HuH-7.5 (cell line): ENCODE data around the gene C9orf152.
"Not testable (repeated sequence)": the region's sequence is repeated elsewhere in the genome, so short reads cannot be mapped to it uniquely, and the experiment has no call there.

Experiments used
- DNase-seq: peaks from one replicate; pipeline ENCODE4 v3.0.0; 2011; ENCODE audit warnings: low spot score

Gene C9orf152, protein sequence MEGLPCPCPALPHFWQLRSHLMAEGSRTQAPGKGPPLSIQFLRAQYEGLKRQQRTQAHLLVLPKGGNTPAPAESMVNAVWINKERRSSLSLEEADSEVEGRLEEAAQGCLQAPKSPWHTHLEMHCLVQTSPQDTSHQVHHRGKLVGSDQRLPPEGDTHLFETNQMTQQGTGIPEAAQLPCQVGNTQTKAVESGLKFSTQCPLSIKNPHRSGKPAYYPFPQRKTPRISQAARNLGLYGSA

DNA sequence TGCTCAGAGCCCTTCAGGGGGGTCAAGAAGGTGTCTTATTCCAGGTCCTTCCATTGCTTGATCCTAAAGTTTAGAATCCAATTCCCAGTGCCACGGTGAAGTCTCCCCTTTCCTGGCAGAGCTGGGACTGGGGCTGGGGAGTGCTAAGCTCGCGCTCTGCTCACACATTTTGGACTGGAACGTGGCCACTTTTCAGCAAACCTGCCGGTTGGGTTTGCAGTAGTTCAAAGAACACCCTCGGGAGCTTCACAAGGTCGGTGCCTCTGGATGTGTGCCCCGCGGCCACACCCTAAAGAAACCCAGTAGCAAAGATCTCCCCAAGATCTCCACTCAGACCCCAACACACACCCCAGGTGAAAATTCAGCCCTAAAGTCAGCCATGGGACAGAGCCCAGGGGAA, at the start of gene C9orf152:
Gene C9orf152, minus strand, starts transcription at position 129 of the 400 bp plus-strand sequence. CDS start 580 bp downstream, outside the sequence.
- DNase-seq, result no peak

DNA sequence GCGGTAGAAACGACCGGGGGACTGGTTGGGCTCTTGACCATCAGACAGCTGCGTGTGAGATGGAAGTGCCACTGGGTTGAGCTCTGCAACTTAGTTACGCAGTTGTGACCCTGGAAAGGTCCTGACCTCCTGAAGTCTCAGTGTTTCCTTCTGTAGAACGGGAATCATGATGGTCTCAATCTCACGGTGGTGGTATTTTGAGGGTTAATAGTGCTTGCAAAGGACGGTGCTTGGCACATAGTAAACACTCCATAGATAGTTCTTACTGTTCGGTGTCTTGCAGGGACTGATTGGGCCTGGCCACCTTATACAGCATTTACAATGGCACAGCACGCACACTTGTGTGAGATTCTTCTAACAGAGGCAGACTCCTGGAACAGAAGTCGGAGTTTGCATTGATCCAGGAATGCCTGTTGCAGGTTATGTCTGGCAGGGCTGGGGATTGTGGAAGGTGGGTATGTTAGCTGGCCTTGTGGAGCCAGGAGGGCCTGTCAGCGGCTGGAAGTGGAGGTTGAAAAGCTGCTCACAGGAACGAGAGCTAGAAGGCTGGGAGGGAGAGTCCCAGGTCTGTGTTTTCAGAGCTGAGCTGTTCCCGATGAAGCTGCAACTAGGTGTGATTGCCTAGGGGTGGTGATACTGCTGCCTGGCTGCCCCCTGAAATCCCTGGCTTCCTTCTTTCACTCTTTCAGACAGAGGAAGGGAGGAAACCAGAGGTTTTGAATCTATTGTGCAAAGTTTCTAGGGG, 49.3 kb upstream of the C9orf152 start:
- DNase-seq, result no peak

DNA sequence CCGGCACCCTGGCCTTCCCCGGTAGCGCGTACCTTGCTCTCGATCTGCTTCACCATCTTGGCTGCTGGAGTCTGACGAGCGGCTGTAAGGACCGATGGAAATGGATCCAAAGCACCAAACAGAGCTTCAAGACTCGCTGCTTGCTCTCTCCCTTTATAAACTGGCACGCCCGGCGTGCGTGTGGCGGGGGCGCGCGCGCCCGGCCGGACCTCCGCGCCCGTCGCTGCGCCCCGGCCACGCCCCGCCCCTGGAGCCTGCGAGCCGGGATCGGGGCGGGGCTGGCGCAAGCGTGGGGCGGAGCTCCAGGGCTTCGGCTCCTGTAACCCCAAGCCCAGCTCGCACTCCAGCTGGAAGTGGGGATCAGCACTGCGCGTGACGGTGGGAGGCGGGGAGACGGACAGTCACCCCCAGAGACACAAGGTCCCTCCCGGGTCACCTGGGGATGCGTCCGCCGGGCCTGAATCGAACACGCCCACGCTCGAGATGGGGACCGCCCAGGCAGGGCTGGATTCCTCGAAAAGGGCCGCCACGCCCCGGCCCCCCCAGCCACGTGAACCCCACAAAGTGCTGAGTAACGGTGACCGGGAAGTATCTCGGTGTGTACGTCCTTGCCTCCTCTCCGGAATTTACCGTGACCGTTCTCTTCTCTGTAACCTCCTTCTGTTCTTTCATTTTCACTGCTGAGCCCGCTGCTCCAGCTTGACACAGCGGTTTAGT, 48.6 kb upstream of the C9orf152 start, which contains the start of gene TXN:
Gene TXN, minus strand, starts transcription at position 128 of the 717 bp plus-strand sequence. Its CDS starts 72 bp downstream, at position 56.
- DNase-seq, result peak; percentile 60

DNA sequence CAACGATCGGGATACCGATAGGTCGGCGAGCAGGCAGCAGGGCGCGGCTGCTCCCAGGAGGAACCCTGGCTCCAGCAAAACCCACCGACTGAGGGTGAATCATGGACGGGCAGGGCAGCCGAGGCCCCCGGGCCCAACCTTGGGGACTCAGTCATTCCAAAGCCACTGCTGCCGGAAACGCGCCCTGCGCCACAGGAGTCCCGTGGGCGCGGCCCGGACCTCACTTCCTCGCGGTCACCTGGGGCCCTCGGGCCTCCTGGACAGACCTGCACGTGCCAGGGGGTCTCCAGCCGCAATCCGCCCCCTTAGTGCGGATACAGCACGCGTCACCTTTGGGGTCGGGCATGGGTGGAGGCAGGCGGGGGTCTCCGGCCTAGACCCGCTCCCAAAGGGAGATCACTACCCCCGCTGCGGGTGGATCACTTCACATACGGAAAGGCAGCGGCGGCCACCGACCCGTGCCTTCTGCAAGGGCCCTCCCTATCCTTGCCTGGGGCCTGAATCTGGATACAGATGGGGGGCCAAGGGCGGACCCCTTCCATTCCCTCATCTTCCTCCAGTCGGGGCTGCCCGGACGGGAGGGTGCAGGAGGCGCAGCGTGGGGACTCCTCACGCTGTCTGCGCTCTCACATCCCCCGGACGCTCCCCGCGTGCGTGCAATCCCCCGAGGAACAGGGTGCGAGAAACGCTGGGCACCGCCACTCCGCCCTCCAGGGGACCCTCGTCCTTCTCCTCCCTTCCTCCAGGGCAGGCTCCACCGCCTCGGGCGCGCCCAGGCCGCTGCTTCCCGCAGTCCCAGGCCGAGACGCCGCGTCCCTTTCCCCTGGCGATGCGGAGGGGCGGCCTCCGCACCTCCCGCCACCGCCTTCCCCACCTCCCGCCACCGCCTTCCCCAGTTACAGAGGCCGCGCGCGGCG, 47.8 kb upstream of the C9orf152 start:
- peak; percentile 24 for DNase-seq

DNA sequence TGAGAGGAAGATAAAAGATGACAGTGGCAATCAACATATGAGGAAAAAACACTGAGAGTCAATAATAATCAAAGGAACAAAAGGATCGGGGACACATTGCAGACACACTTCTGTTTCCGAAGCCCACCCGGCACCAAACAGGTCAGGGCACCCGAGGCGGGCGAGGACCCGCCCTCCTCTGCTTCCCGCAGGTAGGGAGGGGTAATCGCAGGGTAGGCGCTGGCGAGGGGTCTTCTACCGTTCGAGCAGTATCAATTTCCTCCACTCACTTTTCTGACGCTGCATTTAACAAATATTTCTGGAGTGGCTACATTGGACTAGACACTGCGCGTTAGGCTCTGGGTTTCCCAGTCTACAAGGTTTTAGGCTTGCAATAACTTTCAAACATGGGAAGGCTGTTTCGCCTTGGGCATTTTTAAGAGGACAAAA, 47.1 kb upstream of the C9orf152 start:
- DNase-seq, result no peak

DNA sequence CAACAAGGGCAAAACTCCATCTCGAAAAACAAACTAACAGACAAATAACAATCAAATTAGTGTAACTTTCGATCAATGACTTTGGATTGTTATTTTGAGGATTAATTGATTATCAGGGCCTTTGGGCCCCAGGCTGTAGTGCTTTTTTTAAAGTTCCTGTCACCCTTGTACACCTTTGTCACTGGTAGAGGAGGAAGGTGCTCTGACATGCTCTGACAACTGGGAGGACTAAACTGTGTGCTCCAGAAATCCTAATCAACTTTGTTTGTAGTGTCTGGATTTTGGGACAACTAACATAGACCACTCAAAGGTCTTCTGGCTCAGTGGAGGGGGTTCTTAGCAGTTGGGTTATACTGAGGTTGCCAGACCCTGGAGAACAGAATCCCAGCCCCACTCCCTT, 46.5 kb upstream of the C9orf152 start:
- no peak for DNase-seq

DNA sequence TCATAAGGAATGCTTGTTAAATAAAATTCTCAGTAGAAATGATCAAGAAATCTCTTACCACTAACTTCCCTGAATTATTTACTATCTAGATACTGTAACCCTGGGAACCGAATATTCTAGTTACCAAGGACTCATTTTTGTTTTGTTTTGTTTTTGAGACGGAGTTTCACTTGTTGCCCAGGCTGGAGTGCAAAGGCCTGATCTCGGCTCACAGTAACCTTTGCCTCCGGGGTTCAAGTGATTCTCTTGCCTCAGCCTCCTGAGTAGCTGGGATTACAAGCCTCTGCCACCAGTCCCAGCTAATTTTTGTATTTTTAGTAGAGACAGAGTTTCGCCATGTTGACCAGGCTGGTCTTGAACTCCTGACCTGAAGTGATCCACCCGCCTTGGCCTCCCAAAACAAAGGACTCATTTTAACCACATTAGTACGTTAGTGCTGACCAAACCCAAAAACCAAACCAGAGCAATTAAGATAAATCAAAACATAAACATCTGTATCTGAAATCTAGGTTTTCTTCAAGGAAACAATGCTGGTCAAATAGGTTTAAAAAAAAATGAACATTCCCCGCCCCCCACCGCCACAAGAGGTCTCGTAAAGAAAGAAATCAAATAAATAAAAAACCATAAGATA, 44.7 kb upstream of the C9orf152 start:
- no peak for DNase-seq

DNA sequence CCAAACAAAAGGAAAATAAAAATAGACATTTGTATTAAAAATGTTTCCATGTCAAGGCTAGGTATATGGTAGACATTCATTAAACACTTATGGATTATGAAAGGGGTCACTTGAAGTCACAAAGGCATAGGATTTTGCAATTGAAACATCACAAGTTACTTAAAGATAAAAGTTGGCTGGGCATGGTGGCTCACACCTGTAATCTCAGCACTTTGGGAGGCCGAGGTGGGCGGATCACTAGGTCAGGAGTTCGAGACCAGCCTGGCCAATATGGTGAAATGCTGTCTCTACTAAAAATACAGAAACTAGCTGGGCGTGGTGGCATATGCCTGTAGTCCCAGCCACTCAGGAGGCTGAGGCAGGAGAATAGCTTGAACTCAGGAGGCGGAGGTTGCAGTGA, 43.8 kb upstream of the C9orf152 start:
- not testable (repeated sequence) for DNase-seq

DNA sequence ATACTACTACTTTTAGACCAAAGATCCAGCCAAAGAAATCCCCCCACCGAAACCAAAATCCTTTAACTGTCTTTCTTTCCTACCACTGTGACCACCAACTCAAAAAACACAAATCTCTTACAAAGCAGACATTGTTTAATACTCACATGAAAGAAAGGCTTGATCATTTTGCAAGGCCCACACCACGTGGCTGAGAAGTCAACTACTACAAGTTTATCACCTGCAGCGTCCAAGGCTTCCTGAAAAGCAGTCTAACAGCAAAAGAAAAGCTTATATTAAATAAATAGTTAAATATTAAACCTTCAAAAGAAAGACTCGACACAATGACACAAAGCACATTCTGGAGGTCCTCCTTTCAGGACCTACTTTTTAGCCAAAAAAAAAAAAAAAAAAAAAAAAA, 43.3 kb upstream of the C9orf152 start:
- no peak for DNase-seq

DNA sequence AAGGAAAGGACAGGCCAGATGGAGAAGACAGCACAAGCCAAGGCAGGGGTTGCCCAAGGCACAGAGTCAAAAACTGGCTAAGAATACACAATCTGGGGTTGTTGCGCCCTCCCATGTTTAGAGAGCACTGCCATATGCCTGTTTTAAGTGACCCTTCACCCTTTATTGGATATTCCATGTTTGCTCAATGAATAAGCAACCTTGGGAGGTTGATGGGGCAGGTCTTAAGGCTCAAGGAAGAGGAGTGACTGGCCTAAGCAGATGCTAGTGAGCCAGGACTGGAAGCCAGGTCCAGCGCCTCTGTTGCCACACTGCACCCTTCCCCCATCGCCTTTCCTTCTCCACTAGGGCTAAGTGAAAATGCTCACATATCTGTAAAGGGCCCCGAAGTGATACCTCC, 41.6 kb upstream of the C9orf152 start:
- no peak for DNase-seq

DNA sequence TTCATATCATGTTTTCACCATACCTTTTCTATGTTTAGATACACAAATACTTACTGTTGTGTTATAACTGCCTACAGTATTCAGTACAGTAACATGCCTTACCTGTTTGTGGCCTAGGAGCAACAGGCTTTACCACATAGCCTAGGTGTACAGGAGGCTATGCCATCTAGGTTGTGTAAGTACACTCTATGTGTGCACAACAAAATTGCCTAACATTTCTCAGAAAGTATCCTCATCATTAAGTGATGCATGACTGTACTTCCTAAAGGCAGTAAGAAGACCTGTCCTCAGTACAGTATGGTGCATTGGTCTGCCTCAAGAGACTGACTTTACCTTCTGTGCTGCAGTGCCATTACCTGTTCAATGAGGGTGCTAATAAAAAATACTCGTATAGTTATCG, 40.4 kb upstream of the C9orf152 start:
- DNase-seq, result no peak

DNA sequence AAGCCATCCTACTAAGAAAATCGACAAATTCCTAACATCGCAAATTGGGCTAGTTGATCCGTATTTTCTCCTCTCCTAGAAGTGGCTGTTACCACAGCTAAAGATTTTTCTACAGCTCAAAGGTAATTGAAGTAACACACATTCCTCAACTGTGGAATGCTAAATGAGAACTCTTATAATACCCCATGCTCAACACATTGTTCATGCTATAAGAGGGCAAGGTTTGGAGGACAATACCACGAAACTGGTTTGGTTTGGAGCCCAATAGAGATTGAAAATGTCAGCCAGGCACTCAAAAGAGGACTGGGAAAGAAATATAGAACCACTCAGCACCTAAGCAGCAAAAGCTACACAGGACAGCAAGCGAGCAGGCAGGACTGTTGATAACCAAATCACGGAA, 38.3 kb upstream of the C9orf152 start:
- no peak for DNase-seq

DNA sequence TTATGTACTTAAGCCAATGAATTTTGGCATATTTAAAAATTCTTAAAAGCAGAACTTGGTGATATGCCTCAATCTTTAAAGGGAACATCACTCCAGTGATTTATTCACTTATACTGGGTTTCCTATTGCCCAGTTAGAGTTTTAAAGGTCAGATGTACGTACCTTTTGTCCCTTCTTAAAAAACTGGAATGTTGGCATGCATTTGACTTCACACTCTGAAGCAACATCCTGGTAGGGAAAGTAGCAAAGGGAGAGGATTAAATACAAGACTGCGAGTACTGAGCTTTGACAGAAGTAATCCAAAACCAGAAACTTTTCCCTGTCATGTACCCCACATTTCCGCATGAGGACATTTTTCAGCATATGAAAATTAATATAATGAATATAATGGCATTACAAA, 36.7 kb upstream of the C9orf152 start:
- no peak for DNase-seq

DNA sequence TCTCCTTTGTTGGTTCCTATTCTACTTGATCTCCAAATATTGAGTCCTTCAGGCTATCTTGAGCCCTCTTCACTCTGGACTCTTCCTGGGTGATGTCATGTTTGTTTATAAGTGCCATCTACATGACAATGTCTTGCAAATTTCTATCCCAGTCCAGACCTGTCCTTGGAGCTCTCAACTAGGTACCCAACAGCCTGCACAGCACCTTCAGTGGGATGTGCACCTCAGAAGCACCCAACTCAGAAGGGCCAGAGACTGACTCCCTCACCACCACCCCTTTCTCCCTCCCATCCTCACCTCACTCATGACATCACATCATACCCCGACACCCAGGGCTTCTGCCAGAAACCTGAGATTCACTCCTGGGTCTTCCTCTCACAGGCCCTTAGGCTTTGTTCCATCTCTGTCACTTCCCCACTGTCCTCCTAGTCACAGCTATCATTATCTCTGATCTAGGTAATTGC, 33.9 kb upstream of the C9orf152 start:
- DNase-seq, result no peak

DNA sequence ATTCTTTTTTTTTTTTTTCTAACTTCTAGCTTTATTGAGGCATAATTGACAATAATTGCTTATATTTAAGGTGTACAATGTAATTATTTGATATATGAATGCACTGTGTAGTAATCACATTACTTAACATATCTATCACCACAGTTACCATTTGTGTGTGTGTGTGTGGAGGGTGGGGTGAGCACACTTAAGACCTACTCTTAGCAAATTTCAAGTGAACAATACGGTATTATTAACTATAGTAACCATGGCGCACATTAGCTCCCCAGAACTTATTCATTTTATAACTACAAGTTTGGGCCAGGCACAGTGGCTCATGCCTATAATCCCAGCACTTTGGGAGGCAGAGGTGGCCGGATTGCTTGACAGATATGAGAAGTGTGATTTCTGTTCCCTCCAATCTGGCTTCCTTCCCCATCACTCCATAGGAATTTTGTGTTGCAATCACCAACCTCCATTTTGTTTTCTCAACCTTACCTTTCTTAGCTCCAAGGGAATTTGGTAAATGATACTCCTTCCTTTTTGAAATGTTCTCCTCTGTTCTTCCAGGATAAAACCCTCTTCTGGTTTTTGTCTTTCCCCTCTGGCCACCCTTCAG, 33.4 kb upstream of the C9orf152 start:
- DNase-seq, result no peak

DNA sequence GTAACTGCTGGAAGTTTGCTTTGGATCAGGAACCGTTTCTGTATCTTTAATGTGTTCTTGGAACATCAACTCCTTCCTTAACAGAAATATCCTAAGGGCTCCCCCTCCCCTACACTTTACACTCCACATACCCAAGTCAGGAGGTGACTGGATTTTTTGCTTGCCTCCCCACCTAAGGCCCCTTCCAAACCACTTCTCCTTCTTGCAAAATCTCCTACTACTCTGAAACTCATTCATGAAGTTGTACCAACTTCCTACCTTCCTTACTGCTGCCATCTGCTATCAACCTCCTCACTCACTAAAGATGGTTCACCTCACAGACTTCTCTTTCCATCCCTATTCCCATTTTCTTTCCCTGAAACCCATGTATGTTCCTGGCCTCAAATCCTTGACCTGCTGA, 32.2 kb upstream of the C9orf152 start:
- no peak for DNase-seq

DNA sequence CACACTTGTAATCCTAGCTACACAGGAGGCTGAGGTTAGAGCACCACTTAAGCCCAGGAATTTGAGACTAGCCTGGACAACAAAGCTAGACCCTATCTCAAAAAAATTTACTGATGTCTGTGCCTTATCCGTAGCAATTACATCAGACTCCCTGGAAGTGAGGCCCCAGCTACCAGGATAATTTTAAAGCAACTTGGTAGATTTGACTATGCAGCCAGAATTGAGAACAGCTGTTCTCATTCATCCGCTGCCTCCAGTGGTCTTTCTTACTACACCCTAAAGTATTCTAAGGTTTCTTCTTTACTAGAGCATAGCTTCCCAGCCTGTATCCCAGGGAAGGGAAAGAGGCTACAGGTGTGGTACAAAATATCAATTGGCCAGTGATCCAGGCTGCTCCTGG, 20.4 kb upstream of the C9orf152 start:
- no peak for DNase-seq

DNA sequence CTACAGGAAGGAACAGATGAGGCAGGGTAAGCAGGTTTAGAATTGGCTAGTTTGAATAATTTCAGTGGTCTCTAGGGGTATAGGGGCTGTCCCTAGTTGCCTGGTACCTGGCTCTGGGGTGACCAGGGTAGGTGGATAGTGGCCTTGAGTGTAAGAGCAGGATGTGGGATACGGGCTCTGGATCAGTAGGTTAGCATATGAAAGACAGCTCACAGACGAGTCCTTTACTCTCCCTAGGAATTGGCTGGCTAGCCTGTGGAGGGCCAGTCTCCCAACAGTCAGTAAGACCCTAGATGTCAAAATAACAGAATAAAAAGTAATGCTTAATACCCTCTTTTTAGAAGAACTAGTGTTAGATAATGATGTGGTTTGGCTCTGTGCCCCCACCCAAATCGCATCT, 16.6 kb upstream of the C9orf152 start:
- DNase-seq, result no peak

DNA sequence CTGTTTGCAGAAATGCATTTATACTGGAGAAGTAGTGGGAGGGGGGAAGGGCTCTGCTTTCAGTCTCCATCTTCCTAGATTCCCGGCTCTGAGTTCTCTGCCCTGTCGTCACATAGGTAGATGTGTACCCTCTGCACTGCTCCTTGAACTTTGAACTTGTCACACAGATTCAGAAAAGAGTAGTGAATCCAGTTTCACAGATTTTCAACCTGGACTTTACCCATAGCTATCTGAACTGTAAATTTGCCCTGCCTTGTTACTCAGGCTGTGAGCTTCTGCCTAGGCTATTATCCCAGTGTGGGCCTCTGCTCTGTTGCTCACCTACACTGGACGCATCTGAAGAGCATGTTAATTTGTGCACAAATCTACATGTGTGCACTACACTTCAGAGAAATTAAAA, 12.8 kb upstream of the C9orf152 start:
- DNase-seq, result no peak

DNA sequence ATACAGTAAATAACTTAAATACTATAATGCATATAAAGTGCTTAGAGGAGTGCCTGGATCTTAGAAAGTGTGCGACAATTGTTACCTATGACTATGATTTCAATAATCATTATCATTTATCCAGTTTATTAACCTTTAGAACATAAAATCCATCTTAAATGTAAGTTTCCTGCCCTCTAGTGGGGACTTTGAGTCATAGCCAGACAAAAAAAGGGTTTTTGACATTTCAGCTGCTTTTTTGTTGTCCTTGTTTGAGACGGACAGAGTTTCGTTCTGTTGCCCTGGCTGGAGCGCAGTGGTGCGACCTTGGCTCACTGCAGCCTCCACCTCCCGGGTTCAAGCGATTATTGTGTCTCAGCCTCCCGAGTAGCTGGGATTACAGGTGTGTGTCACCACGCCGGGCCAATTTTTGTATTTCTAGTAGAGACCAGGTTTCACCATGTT, 9.7 kb upstream of the C9orf152 start:
- DNase-seq, result no peak
